ENCODE results near the gene ASAP2.

ASAP2 gene

GRCh38 chr2:9333591-9334171, 127.1 kb downstream of the ASAP2 start:
- no peak overlapping the region for H3K9ac ChIP-seq (ENCODE audit: low read length)
- H3K27me3 ChIP-seq (replicated peaks; ENCODE audit: control insufficient read depth, insufficient read depth, low read length) = no peaks in the 10 kb centered on the region
- H3K4me1 ChIP-seq (ENCODE audit: control insufficient read depth, insufficient read depth, low read length) = peaks cover 11% of the 10 kb centered on the region
- DNase-seq (ENCODE audit: low read depth) = peak; percentile 82
- no peak overlapping the region for H3K4me3 ChIP-seq (ENCODE audit: low read length)
- H3K36me3 ChIP-seq (ENCODE audit: control insufficient read depth, insufficient read depth, low read length, severe bottlenecking) = peaks cover 21% of the 10 kb centered on the region
- no peaks in the 10 kb centered on the region for H3K9me3 ChIP-seq (ENCODE audit: control insufficient read depth, low read length)

GRCh38 chr2:9334761-9335160, 128.1 kb downstream of the ASAP2 start:
- H3K36me3 ChIP-seq (ENCODE audit: control insufficient read depth, insufficient read depth, low read length, severe bottlenecking) = peaks cover 17% of the 10 kb centered on the region
- H3K9me3 ChIP-seq (ENCODE audit: control insufficient read depth, low read length) = no peaks in the 10 kb centered on the region
- H3K9ac ChIP-seq (ENCODE audit: low read length) = no peak overlapping the region
- H3K4me1 ChIP-seq (ENCODE audit: control insufficient read depth, insufficient read depth, low read length) = peaks cover 11% of the 10 kb centered on the region
- DNase-seq (ENCODE audit: low read depth) = no peak
- H3K4me3 ChIP-seq (ENCODE audit: low read length) = no peak overlapping the region
- no peaks in the 10 kb centered on the region for H3K27me3 ChIP-seq (replicated peaks; ENCODE audit: control insufficient read depth, insufficient read depth, low read length)

- H3K4me1 ChIP-seq (ENCODE audit: control insufficient read depth, insufficient read depth, low read length) = peaks cover 11% of the 10 kb centered on the region
- peaks cover 15% of the 10 kb centered on the region for H3K36me3 ChIP-seq (ENCODE audit: control insufficient read depth, insufficient read depth, low read length, severe bottlenecking)
- H3K9ac ChIP-seq (ENCODE audit: low read length) = no peak overlapping the region
- no peak for DNase-seq (ENCODE audit: low read depth)
- H3K9me3 ChIP-seq (ENCODE audit: control insufficient read depth, low read length) = no peaks in the 10 kb centered on the region
- H3K4me3 ChIP-seq (ENCODE audit: low read length) = no peak overlapping the region
- H3K27me3 ChIP-seq (replicated peaks; ENCODE audit: control insufficient read depth, insufficient read depth, low read length) = no peaks in the 10 kb centered on the region
Observed at GRCh38 chr2:9335322-9335832, 128.8 kb downstream of the ASAP2 start.

- no peak for DNase-seq (ENCODE audit: low read depth)
- Histone ChIP-seq H3K4me3 (ENCODE audit: low read length) (no peak overlapping the region), H3K9ac (ENCODE audit: low read length) (no peak overlapping the region), H3K36me3 (ENCODE audit: control insufficient read depth, insufficient read depth, low read length, severe bottlenecking) (peaks cover 15% of the 10 kb centered on the region), H3K9me3 (ENCODE audit: control insufficient read depth, low read length) (no peaks in the 10 kb centered on the region), H3K27me3 (replicated peaks; ENCODE audit: control insufficient read depth, insufficient read depth, low read length) (no peaks in the 10 kb centered on the region), H3K4me1 (ENCODE audit: control insufficient read depth, insufficient read depth, low read length) (peaks cover 11% of the 10 kb centered on the region)
Observed at GRCh38 chr2:9336241-9336575, 129.6 kb downstream of the ASAP2 start.

GRCh38 chr2:9336576-9337314, 130.1 kb downstream of the ASAP2 start:
- Histone ChIP-seq H3K4me1 (ENCODE audit: control insufficient read depth, insufficient read depth, low read length) (peaks cover 11% of the 10 kb centered on the region), H3K9ac (ENCODE audit: low read length) (no peak overlapping the region), H3K27me3 (replicated peaks; ENCODE audit: control insufficient read depth, insufficient read depth, low read length) (no peaks in the 10 kb centered on the region), H3K36me3 (ENCODE audit: control insufficient read depth, insufficient read depth, low read length, severe bottlenecking) (peaks cover 16% of the 10 kb centered on the region), H3K4me3 (ENCODE audit: low read length) (no peak overlapping the region), H3K9me3 (ENCODE audit: control insufficient read depth, low read length) (no peaks in the 10 kb centered on the region)
- DNase-seq (ENCODE audit: low read depth) = peak; percentile 96

GRCh38 chr2:9337901-9338300, 131.3 kb downstream of the ASAP2 start:
- H3K9ac ChIP-seq (ENCODE audit: low read length) = no peak overlapping the region
- no peaks in the 10 kb centered on the region for H3K9me3 ChIP-seq (ENCODE audit: control insufficient read depth, low read length)
- H3K4me1 ChIP-seq (ENCODE audit: control insufficient read depth, insufficient read depth, low read length) = peaks cover 11% of the 10 kb centered on the region
- peaks cover 21% of the 10 kb centered on the region for H3K36me3 ChIP-seq (ENCODE audit: control insufficient read depth, insufficient read depth, low read length, severe bottlenecking)
- no peak overlapping the region for H3K4me3 ChIP-seq (ENCODE audit: low read length)
- no peaks in the 10 kb centered on the region for H3K27me3 ChIP-seq (replicated peaks; ENCODE audit: control insufficient read depth, insufficient read depth, low read length)
- no peak for DNase-seq (ENCODE audit: low read depth)

GRCh38 chr2:9341337-9341887, 134.8 kb downstream of the ASAP2 start:
- Histone ChIP-seq H3K27me3 (replicated peaks; ENCODE audit: control insufficient read depth, insufficient read depth, low read length) (no peaks in the 10 kb centered on the region), H3K9ac (ENCODE audit: low read length) (no peak overlapping the region), H3K36me3 (ENCODE audit: control insufficient read depth, insufficient read depth, low read length, severe bottlenecking) (peaks cover 24% of the 10 kb centered on the region), H3K9me3 (ENCODE audit: control insufficient read depth, low read length) (no peaks in the 10 kb centered on the region), H3K4me1 (ENCODE audit: control insufficient read depth, insufficient read depth, low read length) (peaks cover 11% of the 10 kb centered on the region), H3K4me3 (ENCODE audit: low read length) (no peak overlapping the region)
- DNase-seq (ENCODE audit: low read depth) = no peak

GRCh38 chr2:9342659-9343058, 136.0 kb downstream of the ASAP2 start:
- Histone ChIP-seq H3K9ac (ENCODE audit: low read length) (no peak overlapping the region), H3K4me3 (ENCODE audit: low read length) (no peak overlapping the region), H3K36me3 (ENCODE audit: control insufficient read depth, insufficient read depth, low read length, severe bottlenecking) (peaks cover 24% of the 10 kb centered on the region), H3K27me3 (replicated peaks; ENCODE audit: control insufficient read depth, insufficient read depth, low read length) (no peaks in the 10 kb centered on the region), H3K4me1 (ENCODE audit: control insufficient read depth, insufficient read depth, low read length) (peaks cover 9% of the 10 kb centered on the region), H3K9me3 (ENCODE audit: control insufficient read depth, low read length) (no peaks in the 10 kb centered on the region)
- DNase-seq (ENCODE audit: low read depth) = no peak

- peaks cover 16% of the 10 kb centered on the region for H3K4me1 ChIP-seq (ENCODE audit: control insufficient read depth, insufficient read depth, low read length)
- no peak overlapping the region for H3K9ac ChIP-seq (ENCODE audit: low read length)
Observed at GRCh38 chr2:9343524-9343923, 136.9 kb downstream of the ASAP2 start.

GRCh38 chr2:9344434-9344833, 137.8 kb downstream of the ASAP2 start:
- H3K4me3 ChIP-seq (ENCODE audit: low read length) = no peak overlapping the region
- H3K9ac ChIP-seq (ENCODE audit: low read length) = no peak overlapping the region
- no peak for DNase-seq (ENCODE audit: low read depth)
- H3K9me3 ChIP-seq (ENCODE audit: control insufficient read depth, low read length) = no peaks in the 10 kb centered on the region
- no peaks in the 10 kb centered on the region for H3K27me3 ChIP-seq (replicated peaks; ENCODE audit: control insufficient read depth, insufficient read depth, low read length)
- H3K36me3 ChIP-seq (ENCODE audit: control insufficient read depth, insufficient read depth, low read length, severe bottlenecking) = peaks cover 24% of the 10 kb centered on the region
- peaks cover 16% of the 10 kb centered on the region for H3K4me1 ChIP-seq (ENCODE audit: control insufficient read depth, insufficient read depth, low read length)

More at GRCh38 chr2:9343524-9343923, 136.9 kb downstream of the ASAP2 start:
- H3K27me3 ChIP-seq (replicated peaks; ENCODE audit: control insufficient read depth, insufficient read depth, low read length) = no peaks in the 10 kb centered on the region
- H3K4me3 ChIP-seq (ENCODE audit: low read length) = no peak overlapping the region
- H3K9me3 ChIP-seq (ENCODE audit: control insufficient read depth, low read length) = no peaks in the 10 kb centered on the region
- peaks cover 24% of the 10 kb centered on the region for H3K36me3 ChIP-seq (ENCODE audit: control insufficient read depth, insufficient read depth, low read length, severe bottlenecking)
- DNase-seq (ENCODE audit: low read depth) = no peak

- no peak for DNase-seq (ENCODE audit: low read depth)
- peaks cover 24% of the 10 kb centered on the region for H3K36me3 ChIP-seq (ENCODE audit: control insufficient read depth, insufficient read depth, low read length, severe bottlenecking)
- no peaks in the 10 kb centered on the region for H3K27me3 ChIP-seq (replicated peaks; ENCODE audit: control insufficient read depth, insufficient read depth, low read length)
- H3K4me3 ChIP-seq (ENCODE audit: low read length) = no peak overlapping the region
- H3K4me1 ChIP-seq (ENCODE audit: control insufficient read depth, insufficient read depth, low read length) = peaks cover 16% of the 10 kb centered on the region
- no peak overlapping the region for H3K9ac ChIP-seq (ENCODE audit: low read length)
- no peaks in the 10 kb centered on the region for H3K9me3 ChIP-seq (ENCODE audit: control insufficient read depth, low read length)
Observed at GRCh38 chr2:9345343-9345742, 138.7 kb downstream of the ASAP2 start.
